NCI-H748 (cell line): Measurements from ENCODE around the gene FIBIN.
"Not testable (repeated sequence)": the region's sequence is repeated elsewhere in the genome, so short reads cannot be mapped to it uniquely, and the experiment has no call there.

Experiments
- DNase-seq: peaks from one replicate; lab custom pipeline; 2025; ENCODE audit not compliant: unreplicated experiment; lab: John Stamatoyannopoulos, UW

FIBIN gene

GRCh38 chr11:26976389-26976788 is 17.5 kb upstream of the FIBIN start:
- DNase-seq, result no peak

GRCh38 chr11:26977209-26977608 is 16.7 kb upstream of the FIBIN start:
- DNase-seq, result not testable (repeated sequence)

- DNase-seq, result peak; percentile 89
These were observed 10.3 kb upstream of the FIBIN start for GRCh38 chr11:26983645-26984044.

DNA sequence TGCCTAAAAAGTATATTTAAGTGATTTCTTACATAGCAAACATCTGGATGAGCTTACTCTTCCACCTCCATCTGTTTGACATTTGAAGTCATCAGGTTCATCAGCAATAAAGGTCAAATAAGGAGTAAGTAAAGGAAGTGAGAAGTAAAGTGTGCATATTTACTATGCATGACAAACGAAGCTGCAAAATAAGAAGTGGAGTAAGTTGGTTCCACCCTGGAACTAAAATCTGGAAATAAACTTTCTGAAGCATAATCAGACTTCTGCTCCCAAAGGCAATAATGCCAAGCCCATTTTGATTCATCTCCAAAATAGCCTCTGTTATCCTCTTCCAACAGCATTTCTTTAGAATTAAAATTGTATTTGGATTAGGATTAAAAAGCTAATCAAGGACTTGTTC is 8.4 kb upstream of the FIBIN start:
- no peak for DNase-seq

GRCh38 chr11:26985943-26986342 is 8.0 kb upstream of the FIBIN start:
- DNase-seq, result no peak

DNA sequence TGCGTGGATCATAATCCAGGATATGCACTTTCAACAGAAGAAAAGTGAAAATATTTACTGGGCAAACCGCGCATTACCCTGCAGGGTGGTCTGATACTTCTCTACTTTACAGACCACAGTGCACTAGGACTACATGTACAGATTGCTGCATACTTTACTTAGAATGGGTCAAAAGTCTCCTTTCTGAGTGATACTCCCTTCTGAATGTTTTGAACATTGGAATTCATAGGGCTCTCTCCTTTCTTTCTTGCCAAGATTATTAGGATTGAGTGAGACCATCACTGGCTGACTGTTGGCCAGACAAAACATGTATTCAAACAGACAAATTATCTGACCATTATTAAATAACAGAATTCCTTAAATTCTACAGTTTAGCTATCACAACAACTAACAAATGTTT is 6.6 kb upstream of the FIBIN start:
- no peak for DNase-seq

GRCh38 chr11:26987731-26988130 is 6.2 kb upstream of the FIBIN start:
- DNase-seq, result no peak

GRCh38 chr11:26992031-26992541 is 1.8 kb upstream of the FIBIN start:
- DNase-seq, result no peak

DNA sequence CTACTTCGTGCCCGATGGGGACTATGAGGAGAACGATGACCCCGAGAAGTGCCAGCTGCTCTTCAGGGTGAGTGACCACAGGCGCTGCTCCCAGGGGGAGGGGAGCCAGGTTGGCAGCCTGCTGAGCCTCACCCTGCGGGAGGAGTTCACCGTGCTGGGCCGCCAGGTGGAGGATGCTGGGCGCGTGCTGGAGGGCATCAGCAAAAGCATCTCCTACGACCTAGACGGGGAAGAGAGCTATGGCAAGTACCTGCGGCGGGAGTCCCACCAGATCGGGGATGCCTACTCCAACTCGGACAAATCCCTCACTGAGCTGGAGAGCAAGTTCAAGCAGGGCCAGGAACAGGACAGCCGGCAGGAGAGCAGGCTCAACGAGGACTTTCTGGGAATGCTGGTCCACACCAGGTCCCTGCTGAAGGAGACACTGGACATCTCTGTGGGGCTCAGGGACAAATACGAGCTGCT is 751 bp downstream of the FIBIN start:
- DNase-seq, result no peak

DNA sequence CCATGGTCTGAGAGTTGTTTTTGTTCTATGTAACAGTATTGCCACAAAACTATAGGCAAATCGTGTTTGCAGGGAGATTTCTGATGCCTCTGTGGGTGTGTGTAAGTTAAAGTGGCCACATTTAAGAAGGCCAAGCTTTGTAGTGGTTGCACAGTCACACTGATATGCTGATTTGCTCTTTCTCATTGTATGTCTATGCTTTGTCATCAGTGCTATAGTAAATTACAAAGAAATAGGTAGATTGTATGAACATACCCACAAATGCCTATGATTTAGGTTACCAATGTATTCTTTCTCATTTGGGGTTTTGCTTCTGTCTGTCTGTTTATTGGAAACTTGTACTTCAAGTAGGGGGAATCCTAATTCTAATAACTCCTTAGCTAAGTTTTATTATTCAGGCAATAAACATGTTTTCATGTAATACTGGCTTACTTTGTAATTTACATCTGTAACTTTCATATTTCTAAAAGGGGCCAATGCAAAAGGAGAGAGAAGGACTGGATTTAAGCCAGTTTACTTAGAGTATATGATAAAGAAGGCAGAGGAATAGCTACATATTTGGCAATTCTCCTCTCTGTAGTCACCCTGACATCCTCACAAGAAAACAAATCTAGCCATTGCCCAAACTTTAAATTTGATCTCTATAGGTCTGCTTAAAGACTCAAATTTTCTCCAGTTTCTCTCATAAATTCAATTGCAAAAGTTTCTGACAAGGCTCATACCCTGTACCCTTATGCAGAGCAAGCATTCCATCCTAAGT is 2.0 kb downstream of the FIBIN start:
- DNase-seq, result no peak

DNA sequence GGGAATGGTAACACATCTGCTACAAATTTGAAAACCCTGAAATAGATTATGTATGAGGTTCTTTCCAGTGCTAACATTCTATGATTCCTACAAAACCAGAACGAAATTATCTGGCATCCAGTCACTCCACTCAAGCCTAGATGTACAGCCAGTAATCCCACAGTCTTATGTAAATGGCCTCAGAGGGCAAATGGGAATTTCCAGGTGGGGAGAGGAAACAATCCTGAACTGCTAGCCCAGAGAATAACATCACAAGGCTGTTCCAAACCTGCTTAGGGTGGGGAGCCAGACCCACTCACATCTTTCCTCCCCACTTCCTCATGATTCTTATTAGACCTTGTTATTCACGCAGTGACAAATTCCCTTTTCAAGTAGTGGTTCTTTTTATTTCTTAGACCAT is 3.5 kb downstream of the FIBIN start:
- no peak for DNase-seq

DNA sequence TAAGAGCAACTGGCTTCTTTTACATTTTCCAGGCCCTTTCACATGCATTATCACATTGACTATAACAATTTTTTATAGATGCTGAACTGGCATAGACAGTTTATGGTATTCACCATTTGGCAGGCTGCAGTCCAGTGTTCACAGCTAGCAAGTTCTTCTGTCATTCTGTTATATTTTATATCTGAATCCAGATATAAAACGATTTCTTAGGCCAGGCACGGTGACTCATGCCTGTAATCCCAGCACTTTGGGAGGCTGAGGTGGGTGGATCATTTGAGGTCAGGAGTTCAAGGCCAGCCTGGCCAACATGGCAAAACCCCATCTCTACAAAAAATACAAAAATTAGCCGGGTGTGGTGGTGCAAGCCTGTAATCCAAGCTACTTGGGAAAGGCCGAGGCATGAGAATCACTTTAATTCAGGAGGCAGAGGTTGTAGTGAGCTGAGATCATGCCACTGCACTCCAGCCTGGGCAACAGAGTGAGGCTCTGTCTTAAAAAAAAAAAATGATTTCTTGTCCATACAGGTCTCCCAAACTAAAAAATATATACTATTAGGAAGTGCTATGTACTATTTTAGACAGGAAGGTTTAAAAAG is 7.3 kb downstream of the FIBIN start:
- not testable (repeated sequence) for DNase-seq

- DNase-seq, result no peak
These were observed 8.5 kb downstream of the FIBIN start for GRCh38 chr11:27002431-27002830.

GRCh38 chr11:27002838-27003237 is 8.9 kb downstream of the FIBIN start:
- no peak for DNase-seq

DNA sequence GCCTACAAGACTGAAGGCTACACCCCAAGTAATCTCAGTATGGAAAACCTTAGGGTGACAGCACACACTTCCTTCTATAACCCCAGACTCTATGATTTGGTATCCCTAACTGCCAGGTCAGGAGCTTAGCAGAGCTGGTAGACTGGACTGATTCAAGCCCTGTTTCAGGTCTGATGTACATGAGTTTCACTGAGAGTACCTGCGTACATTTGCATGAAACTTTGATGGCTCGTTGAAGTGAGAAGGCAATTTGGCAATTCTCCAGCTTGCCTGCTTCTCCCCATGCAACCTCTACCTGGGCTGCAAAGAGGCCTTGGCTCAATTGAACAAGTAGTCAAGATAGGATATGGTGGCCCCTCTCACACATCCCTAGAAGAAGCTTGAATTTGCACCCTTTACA is 10.2 kb downstream of the FIBIN start:
- DNase-seq, result no peak

DNA sequence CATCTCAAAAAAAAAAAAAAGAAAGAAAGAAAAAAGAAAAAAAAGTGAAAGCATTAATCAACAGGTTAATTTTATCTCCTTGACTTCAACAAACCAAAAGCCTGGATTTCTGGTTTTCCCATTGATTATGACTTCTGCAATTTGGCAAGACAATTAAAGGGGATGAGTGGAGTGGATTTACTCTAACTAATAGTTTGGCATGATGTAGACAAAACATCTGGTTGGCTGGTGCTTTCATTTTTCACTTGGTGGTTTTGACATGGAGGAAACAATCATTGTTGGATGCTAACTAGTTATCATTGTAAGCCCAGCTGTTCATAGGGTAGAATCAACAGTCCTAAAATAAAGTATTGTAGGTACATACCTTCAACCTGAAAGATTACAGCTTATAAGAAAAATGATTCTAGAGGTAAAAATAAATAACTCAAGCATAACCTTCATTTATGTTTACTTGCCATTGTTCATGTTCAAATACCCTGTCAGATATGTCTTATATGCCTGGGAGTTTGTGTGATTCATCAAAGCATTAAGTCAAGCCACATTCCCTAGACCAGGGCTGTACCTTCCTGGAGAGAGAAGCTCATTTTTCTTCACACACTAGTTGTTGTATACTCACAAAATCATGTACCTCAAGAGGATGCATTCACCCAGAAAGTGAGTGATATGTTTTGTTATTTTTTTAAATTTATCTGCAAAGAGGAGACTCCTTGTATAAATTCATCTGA is 15.1 kb downstream of the FIBIN start:
- DNase-seq, result no peak

- DNase-seq, result no peak
These were observed 17.8 kb downstream of the FIBIN start for GRCh38 chr11:27011560-27012233.

DNA sequence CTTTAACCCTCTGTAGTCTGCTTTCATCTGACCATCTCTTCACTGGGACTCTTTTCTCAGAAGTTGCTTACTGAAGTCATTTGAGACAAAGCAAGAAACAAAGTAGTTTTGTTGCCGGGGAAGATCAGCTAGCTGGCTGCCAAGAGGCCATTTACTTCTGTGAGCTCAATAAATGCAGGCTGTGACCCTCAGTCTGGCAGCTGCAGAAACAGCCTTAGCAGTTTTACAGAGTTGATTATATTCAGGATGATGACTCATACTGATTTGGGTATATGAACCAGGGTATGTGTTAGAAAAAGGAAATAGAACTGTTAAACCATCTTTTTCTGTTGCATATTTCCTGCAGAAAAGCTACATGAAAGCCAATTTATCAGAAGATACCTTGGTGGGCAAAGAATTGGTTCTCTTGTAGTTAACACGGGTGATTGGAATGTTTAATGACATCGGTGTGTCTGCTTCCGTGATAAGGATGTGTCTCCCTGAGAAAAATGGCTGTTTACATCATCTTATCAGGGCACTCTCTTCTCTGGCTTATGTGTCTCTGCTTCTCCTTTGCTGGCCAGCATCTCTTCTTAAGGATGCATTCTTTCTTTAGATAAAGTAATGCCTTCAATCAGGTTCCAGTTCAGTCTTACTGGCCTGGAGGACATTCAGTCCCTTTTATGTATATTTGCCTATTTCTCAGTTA is 18.5 kb downstream of the FIBIN start:
- DNase-seq, result peak; percentile 7

GRCh38 chr11:27013781-27014361 is 20.0 kb downstream of the FIBIN start:
- DNase-seq, result no peak

- DNase-seq, result no peak
These were observed 25.1 kb downstream of the FIBIN start for GRCh38 chr11:27018902-27019529.
